CMK (cell line): Measurements from ENCODE around the gene CPA5.
"Not testable (repeated sequence)": the region's sequence is repeated elsewhere in the genome, so short reads cannot be mapped to it uniquely, and the experiment has no call there.

ENCODE experiments used
- DNase-seq: peaks from one replicate; pipeline ENCODE4 v3.0.0-alpha.2; 2010; ENCODE audit warnings: low read depth

CPA5 gene

DNA sequence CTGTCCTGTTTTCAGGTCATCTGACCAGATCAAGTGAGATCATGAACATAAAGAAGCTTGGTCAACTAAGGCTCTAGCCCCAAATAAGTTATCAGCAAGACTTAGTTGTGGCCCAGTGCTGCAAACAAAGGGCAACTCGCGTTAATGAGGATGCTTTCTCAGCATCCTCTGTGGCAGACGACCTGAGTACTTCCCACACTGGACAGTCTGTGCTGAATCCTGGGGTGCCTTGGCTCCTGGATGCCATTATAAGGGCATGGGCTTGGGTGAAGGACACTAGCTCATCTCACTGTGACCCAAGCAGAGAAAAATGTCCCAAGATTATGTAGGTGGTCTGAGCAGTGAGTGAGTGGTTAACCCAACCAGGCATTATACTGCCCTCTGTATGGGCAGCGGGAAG, 13.9 kb downstream of the CPA5 start:
- no peak for DNase-seq

DNA sequence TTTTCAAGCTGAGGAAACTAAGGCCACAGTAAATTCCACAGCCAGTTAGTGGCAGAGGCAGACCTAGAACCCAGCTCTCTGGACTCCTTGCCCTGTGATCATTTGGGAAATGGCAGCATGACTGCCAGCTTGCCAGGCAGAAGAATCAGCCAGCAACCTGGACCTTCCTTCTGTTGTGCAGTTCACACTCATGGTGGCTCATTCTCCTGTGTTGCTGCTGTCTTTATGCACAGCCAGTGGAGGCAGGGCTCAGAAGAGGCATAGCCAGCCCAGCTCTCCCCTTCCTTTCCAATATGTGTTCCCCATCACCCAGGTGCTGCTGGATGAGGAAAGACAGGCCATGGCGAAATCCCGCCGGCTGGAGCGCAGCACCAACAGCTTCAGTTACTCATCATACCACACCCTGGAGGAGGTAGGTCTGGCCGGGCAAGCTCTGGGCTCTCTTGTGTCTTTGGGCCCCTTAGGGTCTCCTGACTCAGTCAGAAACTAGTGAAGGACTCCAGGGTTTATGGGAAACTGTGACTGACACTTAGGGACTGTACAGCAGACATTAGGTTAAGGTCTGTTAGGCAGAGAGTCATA, 14.8 kb downstream of the CPA5 start:
- DNase-seq: no peak

DNA sequence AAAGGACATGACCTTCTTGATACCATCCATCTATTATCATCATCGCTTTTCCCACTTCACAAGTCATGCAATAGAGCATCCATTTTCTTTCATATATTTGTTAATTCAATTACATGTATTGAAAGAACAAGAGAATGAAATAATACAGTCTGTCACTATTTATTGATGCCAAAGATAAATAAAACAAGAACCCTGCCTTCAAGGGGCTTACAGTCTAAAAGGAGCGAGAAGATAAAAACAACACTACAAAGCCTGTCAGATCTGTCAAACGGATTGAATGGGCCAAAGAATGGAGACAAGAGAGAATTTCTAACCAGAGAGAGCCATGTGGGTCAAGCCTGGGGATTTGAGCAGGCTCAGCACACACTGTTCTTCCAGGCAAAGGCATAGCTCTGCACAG, 15.9 kb downstream of the CPA5 start:
- no peak for DNase-seq

DNA sequence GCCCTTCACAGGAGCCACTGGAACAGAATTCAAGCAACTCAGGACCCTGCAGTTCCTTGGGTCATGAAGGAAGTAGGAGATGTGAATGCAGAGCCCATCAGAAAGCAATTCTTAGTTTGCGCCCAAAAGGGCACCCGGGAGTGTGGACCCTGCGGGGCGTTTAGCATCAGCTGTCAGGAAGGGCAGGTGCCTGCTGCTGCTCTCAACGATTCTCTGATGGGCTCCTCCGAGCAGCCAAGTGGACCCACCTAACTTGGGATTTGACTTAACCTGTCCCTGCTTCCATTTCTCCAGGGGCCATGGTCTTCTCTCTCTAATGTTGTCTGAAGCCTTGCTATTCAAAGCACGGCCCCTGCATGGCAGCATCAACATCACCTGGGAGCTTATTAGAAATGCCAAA, 17.1 kb downstream of the CPA5 start:
- DNase-seq: no peak

DNA sequence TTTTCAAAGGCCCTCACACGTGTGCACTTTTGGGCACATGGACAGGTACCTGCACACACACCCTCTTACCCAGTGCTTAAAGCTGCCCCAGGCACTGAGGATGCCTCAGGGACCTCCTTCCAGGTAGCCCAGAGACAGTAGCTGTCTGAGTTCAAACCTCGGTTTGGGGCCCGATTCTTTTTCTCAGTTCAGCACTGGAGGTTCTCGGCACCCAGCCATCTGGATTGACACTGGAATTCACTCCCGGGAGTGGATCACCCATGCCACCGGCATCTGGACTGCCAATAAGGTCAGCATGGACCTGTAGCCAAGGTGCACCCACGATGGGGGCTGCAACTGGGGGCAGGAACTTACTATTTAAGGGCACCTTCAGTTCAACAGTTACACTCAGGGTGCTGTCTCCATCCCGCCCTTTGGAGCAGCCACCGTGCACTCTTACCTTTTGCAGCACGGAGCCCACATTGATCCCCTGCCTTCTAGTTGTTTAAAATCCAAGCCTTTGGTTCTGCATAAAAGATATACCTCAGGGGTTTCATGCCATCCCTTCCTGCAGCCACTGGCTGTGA, 17.7 kb downstream of the CPA5 start:
- DNase-seq: no peak

DNA sequence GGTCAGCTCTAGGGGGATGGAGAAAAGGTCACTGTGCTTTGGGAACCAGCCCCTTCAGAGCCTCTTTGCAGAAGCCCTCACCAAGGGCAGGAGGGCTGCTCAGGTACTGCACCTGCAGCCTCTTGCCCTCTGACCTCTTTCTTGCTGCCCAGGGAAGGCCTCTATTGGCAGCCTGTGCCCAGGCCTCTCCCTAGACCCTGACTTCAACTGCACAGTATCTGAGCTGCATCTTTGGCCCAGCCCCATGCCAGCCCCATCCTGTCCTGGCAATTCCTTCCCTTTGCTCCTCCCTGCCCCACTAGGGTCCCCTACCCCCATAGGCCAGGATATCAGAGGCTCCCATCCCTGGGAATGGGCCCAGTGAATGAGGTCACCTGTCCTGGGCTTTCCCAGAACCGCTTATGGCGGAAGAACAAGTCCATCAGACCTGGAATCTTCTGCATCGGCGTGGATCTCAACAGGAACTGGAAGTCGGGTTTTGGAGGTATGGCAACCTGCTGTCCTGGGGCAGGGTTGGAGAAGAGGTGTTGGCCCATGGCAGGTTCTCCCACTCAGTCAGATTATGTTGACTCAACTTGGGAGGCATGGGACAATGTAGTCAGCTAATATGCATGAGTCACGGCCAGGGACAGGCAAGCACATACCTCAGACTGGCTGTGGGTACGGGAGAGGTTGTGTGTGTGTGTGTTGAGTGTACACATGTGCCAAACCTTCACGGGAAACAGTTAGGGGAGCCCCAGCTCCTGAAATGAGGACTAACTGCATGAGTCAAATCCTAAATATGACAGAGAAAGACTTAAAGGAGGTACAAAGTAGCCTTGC, 18.6 kb downstream of the CPA5 start:
- no peak for DNase-seq

DNA sequence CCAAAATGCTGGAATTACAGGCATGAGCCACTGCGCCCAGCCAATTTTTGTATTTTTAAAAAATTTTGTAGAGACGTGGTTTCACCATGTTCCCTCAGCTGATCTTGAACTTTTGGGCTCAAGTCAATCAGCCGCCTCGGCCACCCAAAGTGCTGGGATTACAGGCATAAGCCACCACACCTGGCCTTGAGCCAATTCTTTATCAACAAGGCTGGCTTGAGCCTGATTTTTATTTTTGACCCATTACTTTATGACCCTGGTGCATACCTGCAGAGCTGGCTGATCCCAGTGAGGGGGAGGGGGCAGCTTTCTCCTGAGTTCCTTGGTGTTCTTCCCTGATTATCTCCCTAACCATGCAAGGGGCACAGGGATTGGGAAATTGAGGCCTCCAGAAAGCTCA, 19.8 kb downstream of the CPA5 start:
- DNase-seq: no peak

DNA sequence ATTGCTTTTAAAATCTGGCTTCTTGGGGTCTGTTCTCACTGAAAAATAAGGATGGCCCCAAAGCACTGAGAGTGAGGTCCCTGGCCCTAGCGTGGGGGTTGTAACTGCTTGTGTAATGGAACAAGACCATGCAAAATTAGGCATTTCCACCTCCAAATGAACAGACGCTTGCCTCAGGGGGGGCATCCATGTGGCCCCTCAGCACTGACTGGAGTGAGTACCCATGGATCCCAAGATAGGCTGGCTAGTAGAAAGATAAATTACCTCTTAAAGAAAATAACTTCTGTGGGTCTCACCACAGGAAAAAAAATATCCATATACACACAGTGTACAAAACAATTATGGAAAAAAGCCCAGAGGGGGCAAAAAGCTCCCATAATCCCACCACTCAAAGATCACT, 20.5 kb downstream of the CPA5 start:
- no peak for DNase-seq

DNA sequence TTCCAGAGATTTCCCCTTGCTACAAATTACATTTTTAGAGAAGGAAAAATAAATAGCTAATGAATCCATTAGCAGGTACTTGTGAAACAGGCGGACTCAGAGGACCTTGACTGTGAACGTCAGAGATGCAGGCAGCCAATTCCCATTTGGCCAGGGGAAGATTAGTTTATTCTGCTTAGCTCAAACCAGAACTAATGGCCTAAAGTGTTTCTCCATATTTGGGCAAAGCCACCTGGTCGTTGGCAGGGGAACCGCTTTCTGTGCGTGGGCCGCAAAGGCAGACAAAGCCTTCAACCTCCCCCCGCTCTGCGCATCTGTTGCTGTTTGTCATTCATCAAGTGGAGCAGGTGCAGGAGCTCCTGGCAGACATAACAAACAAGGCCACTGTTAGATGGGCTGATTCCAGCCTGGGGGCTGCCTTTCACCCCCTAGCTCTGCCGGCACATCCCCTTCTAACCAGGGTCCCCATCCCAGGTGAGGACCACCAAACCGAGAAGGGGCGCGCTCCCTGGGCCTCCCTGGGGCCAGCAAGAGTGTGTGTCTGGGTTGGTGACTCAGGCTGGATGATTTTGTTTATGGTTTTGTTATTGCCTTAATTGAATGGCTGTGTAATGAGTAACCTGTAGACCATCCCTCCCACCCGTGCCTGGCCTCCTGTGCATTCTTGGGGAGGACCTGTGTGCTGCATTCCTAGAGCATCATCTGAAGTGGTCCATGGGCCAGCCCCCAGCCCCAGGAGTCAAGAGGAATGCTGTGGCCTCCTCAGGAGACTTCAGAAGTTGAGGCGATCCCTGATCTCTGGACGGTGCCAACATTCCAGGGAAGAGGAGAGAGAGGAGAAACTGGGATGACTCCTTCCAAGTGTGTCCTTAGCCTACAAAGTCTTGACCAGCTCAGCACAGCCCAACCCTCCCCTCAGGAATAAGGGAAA, 21.2 kb downstream of the CPA5 start:
- no peak for DNase-seq

DNA sequence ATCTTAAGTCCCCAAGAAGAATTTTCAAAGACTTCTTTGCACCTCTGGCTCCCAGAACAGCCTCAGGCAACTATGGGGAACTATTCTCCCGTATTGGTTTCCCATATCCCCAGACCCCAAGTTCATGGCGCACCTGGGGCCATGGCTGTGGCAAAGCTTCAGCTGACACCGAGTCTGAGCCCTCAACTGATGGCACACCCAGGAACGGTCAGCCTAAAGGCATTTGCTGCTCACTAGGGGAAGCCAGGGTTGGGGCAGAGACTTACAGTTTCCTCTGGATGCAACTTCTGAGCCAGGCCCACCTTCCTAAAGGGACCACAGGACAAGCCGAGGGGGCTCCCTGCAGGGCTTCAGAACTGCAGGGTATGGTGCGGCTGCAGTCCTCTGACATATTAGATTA, 21.9 kb downstream of the CPA5 start:
- no peak for DNase-seq

DNA sequence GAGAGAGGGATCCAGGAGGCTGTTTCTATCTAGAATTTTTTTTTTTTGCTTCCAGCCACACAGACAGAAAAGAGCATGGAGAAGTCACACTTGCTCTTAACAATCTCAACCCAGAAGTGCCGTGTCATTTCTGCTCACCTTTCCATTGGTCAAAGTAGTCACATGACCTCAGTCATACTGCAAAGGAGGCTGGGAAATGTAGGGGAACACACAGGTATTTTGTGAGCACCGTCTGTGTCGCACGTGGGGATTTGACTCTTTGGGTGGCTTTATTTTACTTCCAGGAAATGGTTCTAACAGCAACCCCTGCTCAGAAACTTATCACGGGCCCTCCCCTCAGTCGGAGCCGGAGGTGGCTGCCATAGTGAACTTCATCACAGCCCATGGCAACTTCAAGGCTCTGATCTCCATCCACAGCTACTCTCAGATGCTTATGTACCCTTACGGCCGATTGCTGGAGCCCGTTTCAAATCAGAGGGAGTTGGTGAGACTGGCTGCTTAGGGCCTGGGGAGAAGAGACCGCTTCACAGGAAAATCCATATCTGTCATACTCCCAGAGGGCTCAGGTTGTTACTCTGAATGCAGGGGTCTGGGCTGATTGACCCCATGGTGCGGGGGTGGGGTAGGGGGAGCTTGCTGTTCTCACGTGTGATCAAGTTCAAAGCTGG, 22.6 kb downstream of the CPA5 start:
- DNase-seq: no peak

DNA sequence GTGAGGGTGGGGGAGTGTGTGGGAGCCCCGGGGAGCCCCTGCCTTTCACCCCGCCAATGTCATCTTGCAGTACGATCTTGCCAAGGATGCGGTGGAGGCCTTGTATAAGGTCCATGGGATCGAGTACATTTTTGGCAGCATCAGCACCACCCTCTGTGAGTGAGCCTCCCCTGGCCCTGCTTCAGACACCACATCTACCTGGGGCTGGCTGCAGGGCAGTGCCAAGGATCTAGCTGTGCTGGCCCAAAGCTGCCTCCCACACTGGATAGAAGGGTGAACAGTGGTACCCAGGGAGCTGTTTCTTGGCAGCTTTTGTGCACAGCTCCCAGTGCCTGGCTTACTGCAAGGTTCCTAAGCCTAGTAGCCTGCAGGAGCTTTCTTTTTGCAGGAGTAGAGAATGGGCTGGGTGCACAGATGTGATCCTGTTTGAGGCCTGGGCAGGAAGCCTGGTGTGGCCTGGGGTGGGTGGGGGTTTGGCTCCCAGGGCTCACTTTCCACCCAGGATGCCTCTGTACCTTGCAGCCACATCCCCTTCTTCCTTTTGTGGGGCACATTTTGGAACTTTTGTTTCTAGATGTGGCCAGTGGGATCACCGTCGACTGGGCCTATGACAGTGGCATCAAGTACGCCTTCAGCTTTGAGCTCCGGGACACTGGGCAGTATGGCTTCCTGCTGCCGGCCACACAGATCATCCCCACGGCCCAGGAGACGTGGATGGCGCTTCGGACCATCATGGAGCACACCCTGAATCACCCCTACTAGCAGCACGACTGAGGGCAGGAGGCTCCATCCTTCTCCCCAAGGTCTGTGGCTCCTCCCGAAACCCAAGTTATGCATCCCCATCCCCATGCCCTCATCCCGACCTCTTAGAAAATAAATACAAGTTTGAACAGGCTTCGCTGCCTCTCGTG, 23.5 kb downstream of the CPA5 start:
- DNase-seq: peak; percentile 69

DNA sequence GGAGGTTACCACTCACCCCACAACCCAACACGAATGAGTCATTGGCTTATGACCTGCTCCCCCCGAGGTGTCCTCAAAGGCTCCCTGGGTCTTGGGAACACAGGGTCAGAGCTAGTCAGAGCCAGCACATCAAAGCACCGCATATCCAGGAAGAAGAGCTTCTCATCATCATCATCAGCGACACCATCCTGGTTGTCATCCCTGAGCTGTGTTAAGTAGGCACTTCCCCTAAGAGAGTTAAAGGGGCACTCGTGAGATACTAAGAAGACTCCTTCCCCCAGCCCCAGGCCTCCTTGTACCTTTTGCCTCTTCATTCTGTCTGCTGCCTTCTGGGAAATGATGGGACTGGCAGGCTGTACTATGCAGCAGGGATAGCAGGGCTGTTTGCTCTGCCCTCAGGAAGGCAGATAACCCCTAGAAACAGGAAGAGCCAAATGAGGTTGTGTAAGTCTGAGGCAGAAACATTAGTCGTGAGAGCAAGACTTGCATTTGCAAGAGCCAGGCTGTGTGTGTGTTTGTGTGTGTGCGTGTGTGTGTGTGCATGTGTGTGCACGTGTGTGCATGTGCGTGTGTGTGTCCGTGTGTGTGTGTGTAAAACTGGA, 24.6 kb downstream of the CPA5 start:
- DNase-seq: peak; percentile 72

DNA sequence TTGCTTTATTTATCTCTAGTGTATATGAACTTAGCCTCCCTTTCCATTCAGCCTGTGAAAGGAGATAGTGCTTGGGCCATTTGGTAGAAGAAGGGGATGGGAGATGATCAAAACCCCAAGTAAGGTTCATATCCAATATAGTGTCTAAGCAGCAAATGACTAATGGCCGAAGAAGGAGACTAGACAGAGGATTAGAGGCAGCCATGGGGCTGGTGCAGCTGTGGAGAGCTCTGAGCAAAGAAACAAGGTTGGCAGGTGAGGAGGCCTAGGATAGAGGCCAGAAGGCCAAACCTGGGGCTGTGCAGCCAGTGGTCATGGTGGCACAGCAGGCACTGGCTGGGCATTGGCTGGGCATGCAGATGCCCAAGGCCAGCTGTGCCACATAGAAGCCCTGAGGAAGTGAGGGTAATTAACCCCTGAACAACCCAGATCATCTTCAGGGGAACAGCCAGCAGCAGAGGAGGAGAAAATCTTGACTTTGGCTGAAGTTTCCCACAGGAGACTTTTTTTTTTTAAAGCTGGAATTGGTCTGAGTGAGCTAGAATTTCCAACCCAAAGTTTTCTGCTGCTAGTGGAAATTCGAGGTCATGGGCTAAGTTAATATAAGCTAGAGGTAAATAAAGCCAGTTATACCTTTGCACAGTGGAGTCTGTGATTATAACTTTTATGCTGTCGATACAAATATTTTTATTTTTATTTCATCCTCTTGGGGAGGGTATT, 25.4 kb downstream of the CPA5 start:
- DNase-seq: no peak

DNA sequence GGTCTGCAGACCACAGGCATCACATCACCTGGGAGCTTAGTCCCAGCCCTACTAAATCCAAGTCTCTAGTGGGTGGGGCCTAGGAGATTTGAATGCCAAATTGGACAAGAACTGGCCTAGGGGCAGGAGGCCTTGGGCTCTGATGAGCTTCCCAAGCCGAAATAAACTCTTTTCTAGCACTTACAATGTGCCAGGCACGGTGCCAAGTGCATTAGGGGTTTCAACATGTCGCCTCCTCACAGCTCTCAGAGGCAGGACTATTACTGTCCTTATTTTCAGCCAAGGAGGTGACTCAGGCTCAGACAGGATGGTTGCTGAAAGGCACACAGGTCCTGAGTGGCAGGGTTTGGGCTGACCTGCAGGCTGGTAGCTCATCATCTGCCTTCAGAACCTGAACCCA, 26.4 kb downstream of the CPA5 start:
- DNase-seq: no peak

DNA sequence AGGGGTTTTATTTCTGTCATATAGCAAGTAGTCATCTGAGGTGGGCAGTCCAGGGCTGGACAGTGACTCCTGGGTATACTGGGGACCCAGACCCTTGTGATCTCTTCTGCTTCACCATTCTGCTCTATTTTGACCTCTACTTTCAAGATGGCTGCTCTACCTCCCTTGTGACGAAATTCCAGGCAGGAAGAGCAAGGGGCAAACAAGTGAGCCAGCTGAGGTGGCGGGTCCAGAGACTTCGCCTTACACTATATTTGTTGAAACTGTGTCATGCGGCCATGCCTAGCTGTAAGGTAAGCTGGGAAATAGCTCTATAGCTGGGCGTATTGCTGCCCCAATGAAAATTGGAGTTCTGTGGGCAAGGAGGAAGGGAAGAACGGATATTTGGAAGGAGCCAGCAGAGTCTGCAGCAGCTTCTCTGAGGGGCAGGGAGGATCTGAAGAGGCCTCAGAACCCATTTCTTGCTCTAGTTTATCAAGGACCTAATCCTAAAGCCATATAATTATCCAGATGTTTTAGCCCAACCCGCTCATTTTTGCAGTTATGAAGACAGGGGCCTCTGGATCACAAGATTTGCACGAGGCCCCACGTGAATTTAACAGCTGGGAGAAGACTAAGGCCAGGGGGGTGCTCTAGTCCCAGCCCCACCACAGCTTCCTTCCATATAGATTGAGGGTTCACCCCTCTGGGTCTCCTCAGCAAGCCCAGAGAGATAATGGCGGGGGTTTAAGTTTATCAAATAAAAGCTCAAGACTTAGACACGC, 28.0 kb downstream of the CPA5 start:
- no peak for DNase-seq

DNA sequence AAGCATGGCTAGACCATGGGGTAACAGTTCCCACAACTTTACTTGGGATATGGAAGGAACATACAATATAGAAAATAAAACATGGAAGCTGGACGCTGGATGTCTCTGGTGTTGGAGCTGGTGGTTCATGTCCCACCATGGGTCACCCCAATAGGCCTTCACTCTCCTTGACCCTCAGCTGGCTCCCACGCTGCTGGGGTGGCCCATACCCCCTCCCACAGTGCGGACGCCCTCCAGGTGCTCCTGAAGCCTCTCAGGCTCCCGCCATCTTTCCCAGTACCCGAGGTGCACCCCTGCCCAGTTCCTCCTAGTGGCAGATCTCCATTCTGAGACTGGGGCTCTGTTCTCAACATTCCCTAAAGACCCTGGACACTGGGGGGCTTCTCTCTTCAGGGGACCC, 29.9 kb downstream of the CPA5 start:
- DNase-seq: no peak

DNA sequence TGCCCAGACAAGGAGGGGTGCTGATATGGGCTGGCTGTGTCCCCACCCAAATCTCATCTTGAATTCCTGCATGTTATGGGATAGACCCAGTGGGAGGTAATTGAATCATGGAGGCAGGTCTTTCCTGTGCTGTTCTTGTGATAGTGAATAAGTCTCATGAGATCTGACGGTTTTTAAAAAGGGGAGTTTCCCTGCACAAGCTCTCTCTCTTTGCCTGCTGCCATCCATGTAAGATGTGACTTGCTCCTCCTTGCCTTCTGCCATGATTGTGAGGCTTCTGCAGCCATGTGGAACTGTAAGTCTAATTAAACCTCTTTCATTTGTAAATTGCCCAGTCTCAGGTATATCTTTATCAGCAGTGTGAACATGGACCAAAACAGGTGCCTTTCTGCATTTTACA, 31.8 kb downstream of the CPA5 start:
- not testable (repeated sequence) for DNase-seq

DNA sequence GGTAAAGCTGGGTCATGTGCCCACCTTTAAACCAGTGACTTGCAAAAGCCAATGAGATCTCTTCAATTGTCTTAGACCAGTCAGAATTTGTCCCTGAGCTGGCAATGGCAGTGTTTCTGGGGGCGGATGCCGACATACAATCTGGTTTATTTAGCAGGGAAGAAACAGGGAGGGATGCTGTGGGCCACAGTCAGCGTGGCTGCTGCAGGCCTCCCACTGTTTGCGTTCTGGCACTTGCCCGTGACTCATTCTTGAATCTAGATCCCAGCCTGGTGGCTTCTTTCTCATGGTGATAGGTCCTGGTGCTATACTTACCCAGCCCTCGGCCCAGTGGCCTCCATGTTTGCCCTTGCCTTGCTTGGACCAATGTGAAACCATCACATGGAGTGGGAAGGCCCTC, 32.6 kb downstream of the CPA5 start:
- no peak for DNase-seq
